Cerebellar cortex (tissue), 1 donor: ENCODE measurements around the gene NRGN.
A peak's percentile ranks its signal among the peaks of the same experiment; 100 is the strongest.

Experiments used
- DNase-seq: peaks from one replicate; pipeline ENCODE4 v3.0.0-alpha.2; 2015; ENCODE audit warnings: low spot score

Gene NRGN

DNA sequence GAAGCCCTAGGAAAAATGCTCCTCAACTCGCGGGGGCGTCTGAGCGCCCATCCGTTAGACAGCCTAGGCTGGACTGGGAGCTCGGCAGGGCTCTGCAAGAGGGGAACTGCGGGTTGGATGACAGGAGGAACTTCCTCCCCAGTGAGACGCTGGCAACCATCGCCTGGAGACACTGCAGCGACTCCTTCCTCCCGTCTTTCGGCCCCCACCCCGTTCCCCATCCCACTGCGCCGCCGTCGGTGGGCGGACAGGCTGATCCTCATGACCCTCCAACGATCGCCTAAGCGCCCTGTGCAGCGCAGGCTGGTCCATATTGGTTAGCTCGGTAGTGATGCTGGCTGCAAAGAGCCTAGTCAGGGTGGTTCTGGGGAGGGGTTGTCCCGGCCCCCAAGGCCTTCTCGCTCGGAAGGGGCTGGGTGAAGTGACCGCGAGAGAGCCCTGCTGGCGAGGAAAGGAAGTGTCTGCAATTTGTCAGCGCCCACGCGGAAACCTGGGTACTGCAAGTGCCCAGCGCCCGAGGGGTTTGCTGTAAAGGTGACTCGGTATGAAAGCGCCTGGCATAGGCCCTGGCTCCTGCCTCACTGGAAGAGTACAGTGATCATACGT lies 638 bp downstream of the NRGN start:
- DNase-seq, result no peak

DNA sequence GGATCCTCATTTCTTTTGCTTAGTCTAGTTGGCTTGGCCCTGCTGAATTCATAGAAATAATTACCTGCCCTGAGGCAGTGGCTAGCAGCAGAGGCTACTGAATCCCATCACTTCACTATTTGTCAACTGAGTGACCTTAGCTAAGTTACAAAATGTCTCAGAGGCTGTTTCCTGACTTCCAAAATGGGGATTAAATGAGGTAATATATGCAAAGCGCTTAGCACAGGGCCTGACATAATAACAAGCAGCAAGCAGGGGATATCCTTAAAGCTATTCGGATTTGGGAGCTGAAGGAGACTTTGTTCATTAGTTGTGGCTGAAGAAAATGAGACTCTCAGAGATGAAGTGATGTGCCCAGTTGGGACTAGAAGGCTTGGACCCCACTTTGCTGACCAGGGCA lies 2.8 kb downstream of the NRGN start:
- no peak for DNase-seq

DNA sequence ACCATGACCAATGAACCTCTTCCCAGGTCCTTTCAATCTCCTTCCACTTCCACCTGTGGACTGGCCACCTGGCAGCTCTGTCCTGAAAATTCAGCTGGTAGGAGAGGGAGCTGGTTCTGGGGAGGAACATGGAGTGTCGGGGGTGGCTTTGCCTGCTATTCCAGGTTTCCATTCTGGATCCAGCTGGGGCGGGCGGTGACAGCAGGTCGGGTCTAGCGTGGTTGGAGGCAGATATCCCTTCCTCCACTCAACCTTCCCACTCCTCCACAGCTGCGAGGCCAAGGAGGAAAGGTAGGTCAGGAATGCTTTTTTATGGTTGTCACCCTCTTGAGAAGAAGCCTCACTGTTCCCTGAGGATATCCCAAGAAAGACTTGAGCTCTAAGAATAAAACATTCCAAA lies 3.3 kb downstream of the NRGN start:
- no peak for DNase-seq

DNA sequence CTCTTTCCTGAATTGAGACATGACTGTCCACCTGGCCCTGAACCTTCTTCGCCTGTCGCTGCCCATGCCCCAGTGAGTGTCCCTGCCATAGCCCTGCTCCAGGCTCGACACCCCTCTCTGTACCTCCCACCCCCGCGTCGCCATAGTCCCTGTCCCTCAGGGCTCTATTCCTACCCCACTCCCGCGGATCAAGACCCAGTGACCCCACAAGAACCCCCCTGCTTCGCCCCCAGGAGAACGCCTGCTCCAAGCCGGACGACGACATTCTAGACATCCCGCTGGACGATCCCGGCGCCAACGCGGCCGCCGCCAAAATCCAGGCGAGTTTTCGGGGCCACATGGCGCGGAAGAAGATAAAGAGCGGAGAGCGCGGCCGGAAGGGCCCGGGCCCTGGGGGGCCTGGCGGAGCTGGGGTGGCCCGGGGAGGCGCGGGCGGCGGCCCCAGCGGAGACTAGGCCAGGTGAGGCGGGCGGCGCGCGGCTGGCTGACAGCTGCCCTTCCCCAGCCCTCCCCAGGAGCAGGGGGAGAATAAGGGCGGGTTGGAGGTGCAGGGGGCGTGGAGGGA lies 5.6 kb downstream of the NRGN start:
- DNase-seq, result no peak

DNA sequence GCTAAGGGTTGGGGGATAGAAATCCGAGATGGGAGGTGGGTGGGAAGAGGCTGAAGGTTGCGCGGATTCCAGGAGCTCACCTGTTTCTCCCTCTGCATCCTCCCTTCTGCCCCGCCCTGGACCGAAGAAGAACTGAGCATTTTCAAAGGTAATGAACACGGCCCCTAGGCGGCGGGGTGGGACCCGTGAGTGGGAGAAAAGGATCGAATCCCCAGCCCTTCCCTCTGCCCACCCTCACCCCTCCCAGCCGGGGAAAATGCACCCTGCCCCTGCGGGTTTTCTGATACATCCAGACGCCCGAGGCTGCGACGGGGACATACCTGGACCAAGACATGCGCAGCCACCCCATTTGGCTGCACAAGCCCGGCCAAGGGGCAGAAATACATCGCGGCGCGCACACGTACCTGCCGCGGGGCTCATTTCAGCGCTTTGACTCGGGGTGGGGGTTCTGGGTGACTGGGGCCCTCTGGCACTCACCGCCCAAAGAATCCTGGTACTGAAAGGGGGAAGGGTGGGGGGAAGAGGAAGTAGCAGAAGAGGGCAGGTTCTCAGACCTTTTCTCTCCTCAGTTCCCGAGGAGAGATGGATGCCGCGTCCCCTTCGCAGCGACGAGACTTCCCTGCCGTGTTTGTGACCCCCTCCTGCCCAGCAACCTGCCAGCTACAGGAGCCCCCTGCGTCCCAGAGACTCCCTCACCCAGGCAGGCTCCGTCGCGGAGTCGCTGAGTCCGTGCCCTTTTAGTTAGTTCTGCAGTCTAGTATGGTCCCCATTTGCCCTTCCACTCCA lies 6.3 kb downstream of the NRGN start:
- DNase-seq, result no peak

DNA sequence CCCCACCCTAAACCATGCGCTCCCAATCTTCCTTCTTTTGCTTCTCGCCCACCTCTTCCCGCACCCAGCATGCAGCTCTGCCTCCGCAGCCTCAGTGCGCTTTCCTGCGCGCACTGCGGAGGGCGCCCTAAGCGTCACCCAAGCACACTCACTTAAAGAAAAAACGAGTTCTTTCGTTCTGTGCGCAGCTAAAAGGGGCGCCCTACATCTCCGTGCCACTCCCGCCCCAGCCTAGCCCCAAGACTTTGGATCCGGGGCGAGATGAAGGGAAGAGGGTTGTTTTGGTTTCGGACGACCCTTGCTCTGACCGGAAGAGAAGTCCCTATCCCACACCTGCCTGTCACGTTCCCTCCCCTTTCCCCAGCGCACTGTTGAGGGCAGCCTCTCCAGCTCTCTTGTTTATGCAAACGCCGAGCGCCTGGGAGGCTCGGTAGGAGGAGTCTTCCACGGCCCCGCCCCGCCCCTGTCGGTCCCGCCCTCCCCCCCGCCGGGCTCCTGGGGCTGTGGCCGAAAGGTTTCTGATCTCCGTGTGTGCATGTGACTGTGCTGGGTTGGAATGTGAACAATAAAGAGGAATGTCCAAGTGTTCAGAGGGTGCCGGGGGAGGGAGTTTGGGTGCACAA lies 7.0 kb downstream of the NRGN start:
- peak; percentile 33 for DNase-seq

GRCh38 chr11:124747406-124748099 lies 7.8 kb downstream of the NRGN start:
- DNase-seq, result no peak

GRCh38 chr11:124748100-124748418 lies 8.3 kb downstream of the NRGN start:
- no peak for DNase-seq

DNA sequence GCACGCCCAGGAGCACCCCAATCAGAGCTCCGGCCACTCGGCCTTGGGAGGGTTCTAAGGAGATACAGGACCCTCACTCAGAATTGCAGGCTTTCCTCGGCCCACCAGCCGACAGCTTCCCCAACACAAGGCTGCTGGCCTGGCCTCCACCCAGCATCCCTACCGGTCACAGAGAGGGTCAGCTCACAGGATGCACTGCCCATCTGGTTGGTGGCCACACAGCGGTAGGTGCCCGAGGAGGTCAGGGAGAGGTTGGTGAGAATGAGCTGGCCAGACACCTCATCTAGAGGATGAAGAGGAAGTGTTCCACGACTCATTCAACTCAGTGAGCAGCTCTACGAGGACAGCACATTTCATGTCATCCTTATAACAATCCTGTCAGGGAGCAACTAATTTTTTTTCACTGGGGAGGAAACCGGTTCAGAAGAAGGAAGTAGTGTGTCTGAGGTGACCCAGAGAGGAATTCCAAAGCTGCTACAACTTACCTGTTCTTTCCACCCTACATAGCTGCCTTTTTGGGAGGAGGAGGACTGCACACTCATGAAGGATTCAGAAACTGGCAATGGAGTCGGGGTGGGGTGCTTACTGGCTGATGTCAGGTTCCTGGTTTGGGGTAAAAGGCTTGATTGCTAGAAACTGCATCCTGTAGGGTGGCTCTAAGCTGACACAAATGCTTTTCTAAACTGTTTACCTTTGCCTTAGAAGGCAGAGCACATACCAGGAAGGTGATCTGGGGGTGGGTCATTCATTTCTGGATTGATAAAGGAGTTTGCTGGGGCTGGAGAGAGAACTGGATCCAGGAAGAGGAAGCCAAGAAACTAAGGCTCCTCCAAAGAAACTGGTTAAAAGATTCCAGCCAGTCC lies 9.0 kb downstream of the NRGN start:
- DNase-seq, result no peak

GRCh38 chr11:124749912-124750311 lies 10.2 kb downstream of the NRGN start:
- no peak for DNase-seq

DNA sequence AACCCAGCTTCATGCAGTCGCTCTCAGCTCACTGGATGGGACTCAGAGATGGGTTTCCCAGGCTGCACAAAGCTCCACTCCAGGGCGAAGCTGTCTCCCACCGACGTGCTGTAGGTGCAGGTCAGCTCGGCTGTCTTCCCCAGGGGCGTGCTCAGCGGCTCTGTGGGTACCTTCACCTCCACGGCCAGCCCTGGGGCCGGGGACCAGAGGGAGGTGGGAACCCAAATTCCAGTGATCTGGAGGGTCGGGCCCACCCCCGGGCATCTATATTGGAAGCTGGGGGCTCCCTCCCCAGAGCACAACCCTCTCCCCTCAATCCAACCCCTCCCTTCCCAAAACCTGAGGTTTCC lies 11.6 kb downstream of the NRGN start:
- DNase-seq, result no peak

- DNase-seq, result no peak
These were observed 12.2 kb downstream of the NRGN start, which contains the start of gene VSIG2 for GRCh38 chr11:124751741-124752470. Gene VSIG2 (minus strand): TSS chr11:124752255. CDS start chr11:124752137, 118 bp downstream.

GRCh38 chr11:124752471-124753102 lies 12.8 kb downstream of the NRGN start:
- no peak for DNase-seq

DNA sequence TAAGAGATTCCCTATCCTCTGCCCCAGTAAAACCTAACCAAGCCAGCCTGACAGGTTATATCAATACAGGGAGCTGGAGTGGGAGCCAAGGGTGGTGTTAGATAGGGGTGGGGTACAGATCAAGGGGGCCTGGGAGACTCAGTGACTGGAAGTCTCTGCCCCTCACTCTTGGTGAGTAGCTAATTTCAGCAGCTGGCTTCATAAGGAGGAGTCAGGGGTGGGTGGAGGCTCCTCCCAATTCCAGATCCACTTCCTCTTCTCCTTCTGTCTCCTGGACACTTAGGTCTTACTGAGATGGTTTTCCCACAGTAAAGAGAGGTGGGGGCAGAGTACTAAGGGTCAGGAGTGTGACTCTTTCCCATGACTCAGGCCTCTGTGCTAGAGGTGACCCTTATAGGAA lies 13.5 kb downstream of the NRGN start:
- DNase-seq, result no peak

GRCh38 chr11:124753624-124754023 lies 13.9 kb downstream of the NRGN start:
- DNase-seq, result no peak

GRCh38 chr11:124754309-124754708 lies 14.6 kb downstream of the NRGN start:
- no peak for DNase-seq

- DNase-seq, result no peak
These were observed 15.0 kb downstream of the NRGN start for GRCh38 chr11:124754710-124755109.

DNA sequence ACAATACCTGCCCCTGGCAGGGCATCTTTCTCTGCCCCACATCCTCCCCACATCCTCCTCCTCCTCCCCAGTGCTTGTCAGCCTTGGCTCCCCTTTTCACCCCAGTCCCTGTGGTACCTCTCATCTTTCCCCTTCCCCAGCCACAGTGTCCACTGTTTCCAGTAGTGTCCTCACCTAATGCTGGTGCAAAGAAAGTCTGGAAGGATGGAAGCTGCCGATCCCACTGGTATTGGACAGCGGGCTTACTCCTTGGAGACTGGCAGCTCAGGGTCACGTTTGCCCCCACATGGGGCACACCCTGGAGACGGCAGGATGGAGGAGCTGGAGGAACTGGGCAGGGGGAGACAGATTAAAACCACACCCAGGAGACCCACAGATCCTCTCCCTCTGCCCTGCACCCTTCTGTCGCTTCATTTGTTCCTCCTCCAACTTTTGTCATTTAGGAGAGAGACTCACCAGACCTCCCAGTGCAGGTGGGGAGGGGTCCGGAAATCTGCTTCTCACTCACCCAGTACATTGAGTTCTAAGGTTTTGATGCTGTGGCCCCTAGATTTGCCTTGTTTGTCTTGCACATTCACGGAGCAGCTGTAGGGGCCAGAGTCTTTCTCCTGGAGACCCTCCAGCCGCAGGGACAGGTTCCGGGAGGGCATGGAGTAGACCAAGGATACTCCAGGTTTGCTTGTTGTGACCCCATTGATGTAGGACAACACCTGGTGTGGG lies 16.5 kb downstream of the NRGN start:
- DNase-seq, result no peak

DNA sequence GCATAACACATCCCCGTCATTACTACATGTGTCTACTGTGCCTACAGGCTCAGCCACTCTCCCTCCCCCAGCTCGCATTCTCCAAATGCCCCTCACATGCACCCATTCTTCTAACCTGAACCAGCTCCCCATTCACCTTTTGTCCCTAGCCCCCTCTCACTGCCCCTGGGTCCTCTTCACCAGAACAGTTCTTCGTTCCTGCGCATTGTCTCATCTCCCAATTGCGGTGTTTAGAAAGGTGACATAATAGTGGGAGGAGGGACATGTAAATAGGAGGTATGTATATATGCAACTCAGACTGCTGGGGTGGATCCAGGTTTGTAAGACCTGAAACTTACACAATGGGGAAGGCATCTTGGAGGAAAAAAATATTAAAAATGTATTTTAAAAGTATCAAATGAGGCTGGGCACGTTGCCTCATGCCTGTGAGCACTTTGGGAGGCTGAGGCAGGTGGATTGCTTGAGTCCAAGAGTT lies 17.0 kb downstream of the NRGN start:
- no peak for DNase-seq

DNA sequence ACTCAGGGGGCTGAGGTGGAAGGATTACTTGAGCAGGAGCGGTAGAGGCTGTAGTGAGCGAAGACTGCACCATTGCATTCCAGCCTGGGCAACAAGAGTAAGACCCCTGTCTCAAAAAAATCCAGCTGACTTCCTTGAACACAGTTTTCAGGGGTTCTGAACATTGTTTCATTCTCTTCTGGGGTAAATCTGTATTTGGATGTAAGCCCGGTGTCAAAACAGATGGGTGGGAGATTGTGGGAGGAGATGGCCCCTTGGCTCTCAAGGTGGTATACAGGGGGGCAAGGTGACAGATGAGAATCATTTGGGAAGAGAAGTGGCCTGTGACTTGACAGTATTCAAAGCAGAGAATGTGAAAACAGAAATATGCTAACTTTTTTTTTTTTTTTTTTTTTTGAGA lies 17.6 kb downstream of the NRGN start:
- no peak for DNase-seq
